GM12878 (cell line): ENCODE results near the gene E2F1. TPM values are rescaled to one million over a fixed set of nuclear protein-coding genes. Genes with fewer than 3 reads are reported as not detected.

Source experiments
- ATAC-seq: fragments of 200-7000 bp; cut with Tn5 transposase; 3 replicates; pipeline ENCODE4 v1.9.1; 2020; ENCODE audit warnings: mild to moderate bottlenecking, moderate library complexity
- BruUV-seq: library from RNA; stranded (reverse); fragments of 400-500 nt; replicated peaks from 2 replicates; lab custom pipeline; 2021; lab: Mats Ljungman, UMichigan
- CTCF ChIA-PET: fragments of 300-600 bp; sonication (Branson Sonifier 250); formaldehyde crosslinking; extraction: SDS; loops from one replicate; lab custom pipeline; 2021; ENCODE audit warnings: inconsistent platforms; lab: Yijun Ruan, JAX
- POLR2A ChIA-PET: fragments of 350-600 bp; formaldehyde crosslinking; extraction: SDS; loops from one replicate; lab custom pipeline; 2021; ENCODE audit warnings: inconsistent platforms; lab: Charles Lee
- RAD21 ChIA-PET: fragments of 300-600 bp; sonication (Branson Sonifier 250); formaldehyde crosslinking; loops from one replicate; lab custom pipeline; 2023; ENCODE audit warnings: antibody characterized with exemption; ENCODE audit not compliant: unreplicated experiment; lab: Charles Lee
- SMC1A ChIA-PET: fragments of 300-600 bp; sonication (Branson Sonifier 250); formaldehyde crosslinking; loops from one replicate; lab custom pipeline; 2023; ENCODE audit not compliant: unreplicated experiment, uncharacterized antibody; lab: Charles Lee
- DNase-seq: peaks from one replicate; pipeline ENCODE4 v3.0.0-alpha.2; 2011; ENCODE audit warnings: low read depth, low spot score
- FAIRE-seq: peaks from 3 replicates; lab custom pipeline; 2011; peaks lifted over from hg19 to GRCh38; lab: Jason Lieb, UNC
- H2AFZ ChIP-seq: 2 replicates; pipeline ENCODE4 v1.6.0; 2011; ENCODE audit warnings: low read depth, low read length, control low read depth; ENCODE audit not compliant: control insufficient read depth
- H3K27ac ChIP-seq: 2 replicates; pipeline ENCODE4 v1.5.1; 2011; ENCODE audit warnings: control low read depth; ENCODE audit not compliant: control insufficient read depth, insufficient read depth
- H3K27me3 ChIP-seq, 2 experiments: replicated peaks in 1 of 2; 2 replicates each; pipeline versions ENCODE4 v1.6.0 to v1.6.1; 2011; ENCODE audit warnings: low read length in 1 of 2; ENCODE audit not compliant: control insufficient read depth in 2 of 2, insufficient read depth in 2 of 2
- H3K36me3 ChIP-seq, 2 experiments: 2 replicates each; pipeline ENCODE4 v1.5.1; 2011; ENCODE audit warnings: low read length in 1 of 2; ENCODE audit not compliant: control insufficient read depth in 2 of 2, insufficient read depth in 2 of 2
- H3K4me1 ChIP-seq: 2 replicates; pipeline ENCODE4 v1.6.1; 2011; ENCODE audit warnings: mild to moderate bottlenecking, low read length, moderate library complexity, mixed read lengths; ENCODE audit not compliant: control insufficient read depth, insufficient read depth
- H3K4me2 ChIP-seq: 2 replicates; pipeline ENCODE4 v1.6.0; 2011; ENCODE audit warnings: control low read depth; ENCODE audit not compliant: control insufficient read depth, insufficient read depth
- H3K4me3 ChIP-seq: fragments of 200-600 bp; sonication (generic); 2 replicates; pipeline ENCODE4 v1.5.1; 2016
- H3K79me2 ChIP-seq: 2 replicates; pipeline ENCODE4 v1.6.0; 2011; ENCODE audit warnings: low read length; ENCODE audit not compliant: control insufficient read depth, insufficient read depth
- H3K9ac ChIP-seq: 2 replicates; pipeline ENCODE4 v1.8.0; 2011; ENCODE audit warnings: low read length, control low read depth, mixed read lengths; ENCODE audit not compliant: control insufficient read depth, insufficient read depth
- H3K9me3 ChIP-seq: replicated peaks from 3 replicates; pipeline ENCODE4 v1.5.1; 2011; ENCODE audit warnings: mild to moderate bottlenecking, low read length; ENCODE audit not compliant: control insufficient read depth, insufficient read depth
- H4K20me1 ChIP-seq: 2 replicates; pipeline ENCODE4 v1.6.0; 2011; ENCODE audit not compliant: control insufficient read depth, insufficient read depth
- BCLAF1 ChIP-seq: fragments of 450-650 bp; IDR thresholded peaks from 2 replicates; pipeline ENCODE4 v1.6.1; 2017; ENCODE audit warnings: antibody characterized with exemption, mild to moderate bottlenecking, moderate library complexity
- CUX1 ChIP-seq: IDR thresholded peaks from 2 replicates; pipeline ENCODE4 v1.6.1; 2012; ENCODE audit warnings: improper control_type of control experiment, low read depth, low read length; ENCODE audit not compliant: insufficient replicate concordance
- EED ChIP-seq: sonication (generic); IDR thresholded peaks from 2 replicates; pipeline ENCODE4 v1.6.1; 2016; ENCODE audit warnings: antibody characterized with exemption, low read depth
- ESRRA ChIP-seq: IDR thresholded peaks from 2 replicates; pipeline ENCODE4 v1.6.1; 2012; ENCODE audit warnings: mild to moderate bottlenecking, low read length, improper control_type of control experiment
- FOS ChIP-seq: IDR thresholded peaks from 3 replicates; pipeline ENCODE4 v1.6.1; 2011; ENCODE audit warnings: borderline replicate concordance; ENCODE audit not compliant: insufficient read length; ENCODE audit errors: extremely low read depth
- IKZF1 ChIP-seq: fragments of 450-650 bp; conservative IDR thresholded peaks from 2 replicates; pipeline ENCODE4 v1.6.1; 2017; ENCODE audit warnings: antibody characterized with exemption, mild to moderate bottlenecking
- MTA3 ChIP-seq: IDR thresholded peaks from 2 replicates; pipeline ENCODE4 v1.6.1; 2012; ENCODE audit warnings: low read length, inconsistent platforms, borderline replicate concordance
- NBN ChIP-seq: fragments of 450-650 bp; IDR thresholded peaks from 2 replicates; pipeline ENCODE4 v1.6.1; 2016
- NFXL1 ChIP-seq: fragments of 450-650 bp; IDR thresholded peaks from 2 replicates; pipeline ENCODE4 v1.6.1; 2017; ENCODE audit warnings: antibody characterized with exemption, mild to moderate bottlenecking, borderline replicate concordance
- NRF1 ChIP-seq: conservative IDR thresholded peaks from 2 replicates; pipeline ENCODE4 v1.6.1; 2011; ENCODE audit warnings: mild to moderate bottlenecking, low read depth, low read length, improper control_type of control experiment
- POLR2A ChIP-seq: IDR thresholded peaks from 2 replicates; pipeline ENCODE4 v1.6.1; 2011; ENCODE audit warnings: low read depth, mild to moderate bottlenecking, low read length
- RB1 ChIP-seq: fragments of 450-650 bp; formaldehyde crosslinking; IDR thresholded peaks from 2 replicates; pipeline ENCODE4 v1.6.1; 2017; ENCODE audit warnings: mild to moderate bottlenecking, borderline replicate concordance
- RCOR1 ChIP-seq: conservative IDR thresholded peaks from 2 replicates; pipeline ENCODE4 v1.6.1; 2012; ENCODE audit warnings: low read depth, low read length, improper control_type of control experiment
- SMAD1 ChIP-seq: fragments of 450-650 bp; IDR thresholded peaks from 2 replicates; pipeline ENCODE4 v1.6.1; 2018; ENCODE audit warnings: mild to moderate bottlenecking, low read depth; ENCODE audit not compliant: partially characterized antibody
- ZBED1 ChIP-seq: IDR thresholded peaks from 2 replicates; pipeline ENCODE4 v1.6.1; 2016; ENCODE audit warnings: borderline replicate concordance
- ZNF207 ChIP-seq: fragments of 450-650 bp; IDR thresholded peaks from 2 replicates; pipeline ENCODE4 v1.6.1; 2014; ENCODE audit warnings: antibody characterized with exemption, mild to moderate bottlenecking, borderline replicate concordance
- ZZZ3 ChIP-seq: IDR thresholded peaks from 2 replicates; pipeline ENCODE4 v1.6.1; 2011; ENCODE audit warnings: low read depth; ENCODE audit not compliant: control insufficient read depth, insufficient read length
- WGBS: methylation state at CpG from one replicate; pipeline ENCODE4 v1.1.6; 2016; ENCODE audit warnings: low lambda C conversion rate; ENCODE audit not compliant: insufficient replicate concordance, insufficient coverage; ENCODE audit errors: missing lambda C conversion rate; 5-methylcytosine and 5-hydroxymethylcytosine counted together
- in situ Hi-C: fragments of 300-500 bp; cut with MboI; formaldehyde crosslinking; loops from 9 replicates; pipeline ENCODE4 v1.14.3; 2018; ENCODE audit warnings: mixed read lengths
- intact Hi-C: fragments of 100-400 bp; cut with micrococcal nuclease; formaldehyde crosslinking; loops from one replicate; pipeline ENCODE4 v1.14.2; 2022; ENCODE audit not compliant: unreplicated experiment
- polyA plus RNA-seq, 11 experiments: library from polyadenylated mRNA; depleted of rRNA in 4 of 11; unstranded in 6 of 11; stranded (reverse) in 5 of 11; fragments of >200 nt; fragmentation: Nextera tagmentation in 4 of 11; fragmentation: Illumina TruSeq in 1 of 11; extraction: Ambion mirVana in 4 of 11; extraction: Trizol in 1 of 11; gene quantifications; 1 replicate in 1 of 11; 2 replicates in 10 of 11; pipeline versions ENCODE4 v1.2.1 to v1.2.3, GENCODE V29; 2011 to 2016; ENCODE audit warnings: inconsistent platforms in 2 of 11, missing spikeins in 2 of 11, low read depth in 1 of 11
- total RNA-seq, 4 experiments: library from RNA; depleted of rRNA in 3 of 4; stranded (reverse); fragments of >200 nt in 3 of 4; fragmentation: Illumina TruSeq in 1 of 4; extraction: Trizol in 1 of 4; gene quantifications; 2 replicates each; pipeline versions ENCODE4 v1.2.1 to v1.2.3, GENCODE V29; 2013 to 2021

The E2F1 gene
- total and polyA plus RNA-seq, 10 of the 15 experiments (the other 5 are each of a cell fraction or from before 2014, with no cell fraction given), result 0.29 to 50.2 (median 19.7) TPM

- no peak for DNase-seq
- H3K27me3 ChIP-seq, result no peaks in the 10 kb centered on the region
- no peak for TF ChIP-seq RCOR1
- TF ChIP-seq NFXL1, result no peak
- no peak for TF ChIP-seq ZBED1
- TF ChIP-seq ZZZ3, result no peak
- TF ChIP-seq IKZF1, result no peak
- no peak for TF ChIP-seq BCLAF1
- TF ChIP-seq RB1, result no peak
- TF ChIP-seq EED, result no peak
- no peak for TF ChIP-seq CUX1
- TF ChIP-seq POLR2A, result no peak
- no peak for TF ChIP-seq ESRRA
- no peak for TF ChIP-seq NRF1
- TF ChIP-seq NBN, result no peak
- no peak for TF ChIP-seq SMAD1
- no peak for TF ChIP-seq ZNF207
- TF ChIP-seq FOS, result no peak
- no peak for TF ChIP-seq MTA3
- no peaks in the 10 kb centered on the region for H3K9me3 ChIP-seq
- H3K9ac ChIP-seq, result no peak overlapping the region
- no peaks in the 10 kb centered on the region for H3K79me2 ChIP-seq
- no peak overlapping the region for H3K27ac ChIP-seq
- no peak overlapping the region for H3K4me3 ChIP-seq
- intact Hi-C loops (no loop called here), in situ Hi-C loops (no loop called here)
- peaks cover 4 to 5% of the 10 kb centered on the region in 2 experiments; a peak in 3 of 4 replicates for H3K36me3 ChIP-seq
- 100% methylated on average over 4 of the region's 4 CpGs for WGBS
- ChIA-PET SMC1A (no interaction called here), CTCF (interaction anchor here (0.9 kb wide), 1 partner anchor 191 kb away, joined by 3 read pairs; no protein-coding TSS in a partner anchor), RAD21 (no interaction called here), POLR2A (no interaction called here)
- no peak for FAIRE-seq
- ATAC-seq, result no peak
- peaks cover 4% of the 10 kb centered on the region; the same call in 1 of the 2 replicates for H4K20me1 ChIP-seq
- peaks cover 18% of the 10 kb centered on the region for H3K4me1 ChIP-seq
- no peak overlapping the region for H3K4me2 ChIP-seq
- H2AFZ ChIP-seq, result no peak overlapping the region
- BruUV-seq, result no TSS peak
These were observed 41.2 kb downstream of the E2F1 start for GRCh38 chr20:33645072-33645358.
